Left renal cortex interstitium (tissue), 4 donors: ENCODE results near the gene DNAJA3. TPM values are rescaled to one million over a fixed set of nuclear protein-coding genes. Genes with fewer than 3 reads are reported as not detected.

Source experiments
- DNase-seq, 4 donors: peaks; one replicate each; pipeline ENCODE4 v3.0.0-alpha.2; 2013; ENCODE audit warnings: low read depth in 4 of 4, low spot score in 2 of 4, missing footprints in 1 of 4
- polyA plus RNA-seq, 4 donors: library from polyadenylated mRNA; unstranded; fragments of 120-200 nt; gene quantifications; one replicate each; pipeline ENCODE4 v1.2.1, GENCODE V29; 2013; ENCODE audit not compliant: insufficient read length in 4 of 4

DNAJA3 gene
- polyA plus RNA-seq, 4 donors = 36.4 to 47.8 (median 40.1) TPM

DNA sequence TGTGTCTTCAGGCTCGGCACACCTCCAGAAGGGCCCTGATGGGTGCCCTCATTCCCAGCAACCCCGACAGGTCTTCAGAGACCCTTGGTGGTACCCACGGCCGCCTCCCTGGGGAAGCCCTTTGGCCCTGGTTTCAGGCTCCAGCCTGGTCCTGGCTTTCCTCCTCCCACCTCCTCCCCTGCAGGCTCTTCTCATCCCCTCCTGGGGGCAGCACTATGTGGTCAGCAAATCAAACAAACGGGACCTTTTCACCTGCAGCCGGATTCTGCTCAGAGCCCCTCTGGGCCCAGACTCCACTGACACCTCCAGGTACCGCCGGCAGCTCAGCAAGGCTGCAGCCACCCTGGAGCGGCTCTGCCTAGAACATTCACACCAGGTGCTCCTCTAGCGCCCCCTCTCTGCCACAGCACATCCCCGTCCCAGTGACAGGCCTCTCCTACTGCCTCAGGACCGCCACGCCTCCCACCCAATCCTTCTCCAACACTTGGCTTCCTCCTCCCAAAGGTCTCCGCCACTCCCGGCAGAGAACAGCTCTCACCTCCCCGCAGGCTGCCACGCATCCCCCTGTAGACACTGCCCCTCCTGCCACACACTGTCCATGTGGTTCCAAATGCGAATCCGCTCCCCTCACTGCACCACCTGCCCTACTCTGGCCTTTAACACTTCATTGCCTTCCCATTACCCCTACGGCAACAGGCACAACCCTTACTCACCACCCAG is 21.3 kb upstream of the DNAJA3 start:
- no peak for DNase-seq

DNA sequence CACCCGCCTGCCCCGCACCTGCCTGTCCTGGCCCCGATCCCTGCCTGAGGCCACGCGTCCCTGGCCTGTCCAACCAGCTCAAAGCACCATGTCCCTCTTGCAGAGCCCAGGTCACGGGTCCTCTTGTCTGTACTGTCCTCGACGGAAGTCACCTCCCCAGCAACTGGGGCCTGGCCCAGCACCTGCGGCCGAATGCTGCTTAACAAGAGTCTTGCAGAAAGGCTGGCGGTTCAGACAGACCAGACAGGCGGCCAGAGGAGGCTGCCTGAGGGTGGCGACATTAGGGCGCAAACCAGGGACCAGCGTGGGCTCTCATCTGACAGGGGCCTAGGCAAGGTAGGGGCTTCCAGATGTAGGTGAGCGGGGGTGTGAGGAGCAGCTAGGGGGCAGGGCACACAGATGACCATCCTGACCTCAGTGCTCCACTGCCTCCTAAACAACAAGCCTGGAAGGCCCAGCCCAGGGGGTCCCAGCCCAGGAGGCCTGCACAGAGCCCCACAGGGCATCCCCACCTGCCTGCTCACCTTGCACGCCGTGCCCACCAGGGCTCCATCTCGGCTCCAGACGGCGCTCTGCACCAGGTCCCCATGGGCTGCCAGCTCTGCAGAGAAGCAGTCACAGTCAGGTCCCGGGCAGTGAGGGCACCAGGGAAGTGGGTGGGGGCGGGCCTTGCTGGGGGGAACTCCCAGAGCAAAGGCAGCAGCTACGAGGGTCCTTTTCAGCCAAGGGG is 20.5 kb upstream of the DNAJA3 start:
- DNase-seq = no peak

DNA sequence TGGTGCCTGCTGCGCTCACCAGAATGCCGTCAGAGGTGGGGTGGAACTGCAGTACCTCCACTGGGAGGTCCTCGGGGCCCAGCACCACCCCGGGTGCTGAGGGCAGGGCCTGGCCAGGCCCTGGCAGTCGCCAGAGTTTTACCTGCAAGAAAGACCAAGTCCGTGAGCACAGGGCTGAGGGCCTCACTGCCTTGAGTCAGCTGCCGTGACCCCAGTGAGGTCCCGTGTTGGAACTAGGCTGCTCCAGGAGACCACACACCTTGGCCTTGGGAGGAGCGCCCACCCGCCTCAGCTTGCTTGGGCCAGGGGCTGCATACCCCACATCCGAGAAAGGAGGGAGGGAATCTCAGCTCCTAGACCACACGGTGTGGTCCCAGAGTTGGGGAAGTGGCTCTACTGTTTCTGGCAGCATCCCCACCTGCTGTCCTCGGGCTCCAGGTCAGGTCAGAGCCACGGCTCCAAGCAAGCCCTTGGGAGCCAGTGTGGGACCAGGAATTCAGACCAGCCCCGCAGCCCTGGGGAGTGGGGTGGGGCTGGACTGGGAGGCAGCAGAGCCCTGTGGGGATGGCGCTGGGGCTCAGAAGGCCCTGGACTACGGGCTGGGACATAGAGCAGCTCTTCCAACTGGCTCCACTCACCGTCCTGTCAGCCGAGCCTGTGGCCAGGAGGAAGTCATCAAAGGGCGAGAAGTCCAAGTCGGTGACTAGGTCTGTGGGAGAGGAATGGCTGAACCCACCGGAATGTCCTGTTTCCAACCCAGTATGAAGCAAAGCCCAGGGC is 17.9 kb upstream of the DNAJA3 start:
- DNase-seq = no peak

DNA sequence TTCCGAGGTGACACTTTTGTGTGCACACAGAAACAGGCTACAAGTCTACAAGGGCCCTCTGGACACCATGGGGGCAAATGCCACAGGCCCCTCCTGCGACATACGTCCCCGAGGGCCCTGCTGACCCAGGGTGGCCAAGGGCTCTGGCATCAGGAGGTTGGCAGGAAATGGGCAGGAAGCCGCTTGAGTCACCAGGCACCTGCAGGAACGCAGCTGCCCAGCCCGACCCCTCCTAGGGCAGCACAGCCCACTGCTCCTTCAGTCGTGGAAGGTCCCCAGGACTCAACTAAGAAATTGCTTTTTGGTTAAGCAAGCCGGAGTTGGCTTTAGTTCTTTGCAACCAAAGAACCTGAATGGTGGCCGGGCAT is 17.4 kb upstream of the DNAJA3 start:
- DNase-seq = no peak

DNA sequence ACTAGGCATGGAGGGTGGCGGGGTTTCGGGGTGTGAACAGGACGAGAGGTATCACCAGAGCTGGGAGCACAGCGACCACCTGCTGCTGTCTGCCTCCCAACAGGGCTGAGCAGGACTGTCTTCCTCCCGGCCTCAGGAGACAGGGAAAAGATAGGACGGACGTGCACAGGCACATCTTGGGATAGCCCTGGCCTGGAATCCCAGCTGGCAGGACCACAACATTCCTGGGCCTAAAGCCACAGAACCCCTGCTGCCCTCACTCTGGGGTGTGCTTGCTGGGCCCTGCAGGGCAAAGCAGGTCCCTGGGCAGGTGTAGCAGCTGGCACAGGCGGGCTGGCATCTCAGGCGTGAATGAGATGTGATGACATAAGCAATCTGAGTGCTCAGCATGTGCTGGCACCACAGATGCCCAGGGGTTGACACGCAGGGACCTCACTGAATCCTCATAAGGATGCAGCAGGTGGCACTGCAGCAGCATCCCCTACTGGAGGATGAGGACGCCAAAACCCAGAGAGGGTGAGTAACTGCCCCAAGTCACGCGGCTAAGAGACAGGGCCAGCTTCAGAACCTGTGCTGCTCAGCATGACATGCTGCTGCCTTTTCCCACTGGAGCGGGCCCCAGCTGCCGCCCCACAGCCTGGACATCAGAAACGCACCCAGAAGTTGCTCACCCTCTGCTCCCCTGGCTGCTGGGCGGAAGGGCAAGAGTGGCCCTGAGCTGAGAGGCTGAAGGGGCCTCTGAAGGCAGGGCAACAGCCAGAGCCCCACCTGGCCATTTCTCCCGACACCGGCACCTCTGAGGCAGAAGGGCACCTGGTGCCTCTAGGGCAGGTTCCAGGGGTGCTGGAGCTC is 16.4 kb upstream of the DNAJA3 start:
- DNase-seq = no peak

DNA sequence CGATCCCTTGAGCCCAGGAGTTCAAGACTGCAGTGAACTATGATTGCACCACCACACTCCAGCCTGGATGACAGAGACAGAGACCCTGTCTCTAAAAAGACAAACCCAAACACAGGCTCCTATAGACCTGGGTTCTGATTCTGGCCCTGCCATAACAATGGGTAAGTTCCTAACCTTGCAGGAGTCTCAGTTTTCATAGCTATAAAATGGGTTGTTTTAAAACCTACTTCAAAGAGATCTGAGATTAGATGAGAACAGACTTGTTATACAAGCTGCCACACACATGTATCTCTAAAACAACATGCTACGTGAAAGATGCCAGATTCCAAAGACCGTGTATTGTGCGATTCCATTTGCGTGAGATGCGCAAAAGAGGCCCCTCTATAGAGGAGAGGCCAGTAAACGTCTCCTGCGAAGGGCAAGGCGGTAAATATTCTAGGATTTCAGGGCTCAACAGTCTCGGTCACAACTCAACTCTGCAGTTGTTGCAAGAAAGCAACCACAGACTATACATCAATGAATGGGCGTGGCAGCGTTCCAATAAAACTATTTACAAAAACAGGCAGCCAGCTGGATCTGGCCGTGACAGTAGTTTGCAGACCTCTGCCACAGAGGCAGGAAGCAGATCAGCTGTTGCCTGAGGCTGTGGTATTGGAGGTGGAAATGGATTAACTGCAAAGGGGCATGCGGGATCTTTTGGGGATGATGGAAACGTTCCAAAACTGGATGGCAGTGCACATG is 15.2 kb upstream of the DNAJA3 start:
- peak in 1 of 4 donors; percentile 73 for DNase-seq

DNA sequence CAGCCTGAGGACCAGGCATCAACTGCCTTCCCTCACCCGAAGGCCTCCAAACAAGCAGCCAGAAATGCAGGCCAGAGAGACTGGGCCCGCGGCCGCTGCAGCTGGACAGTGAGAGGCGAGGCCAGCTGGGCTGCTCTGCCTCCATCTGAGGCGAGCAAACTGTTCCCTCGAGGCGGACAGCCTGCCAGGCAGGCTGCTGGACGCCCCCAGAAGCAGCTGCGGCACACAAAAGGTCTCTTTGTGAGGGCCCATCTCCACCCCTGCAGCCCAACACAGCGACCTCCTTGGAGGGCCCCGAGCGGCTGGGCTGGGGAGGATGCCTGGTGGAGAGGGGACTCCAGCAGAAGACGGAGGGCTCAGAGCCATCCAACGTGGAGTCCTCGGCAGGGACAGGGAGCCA is 14.0 kb upstream of the DNAJA3 start:
- no peak for DNase-seq

DNA sequence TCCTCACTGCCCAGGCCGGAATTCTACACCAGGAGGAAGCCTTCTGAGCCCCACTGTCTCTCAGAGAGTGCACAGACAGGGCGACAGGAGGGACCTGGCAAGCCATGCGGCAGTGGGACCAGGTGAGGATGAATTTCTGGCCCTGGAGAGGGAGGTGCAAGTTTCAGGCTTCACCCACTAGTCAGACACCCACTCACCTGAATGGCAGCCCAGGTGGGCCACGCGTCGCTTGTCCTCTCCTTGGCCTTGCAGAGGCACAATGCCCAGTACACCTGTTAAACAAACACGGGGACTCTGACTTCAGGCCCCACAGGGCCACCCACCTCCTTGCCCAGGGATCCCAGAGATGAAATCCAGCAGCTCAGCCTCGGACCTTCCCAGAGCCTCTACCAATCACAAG is 13.5 kb upstream of the DNAJA3 start:
- no peak for DNase-seq

DNA sequence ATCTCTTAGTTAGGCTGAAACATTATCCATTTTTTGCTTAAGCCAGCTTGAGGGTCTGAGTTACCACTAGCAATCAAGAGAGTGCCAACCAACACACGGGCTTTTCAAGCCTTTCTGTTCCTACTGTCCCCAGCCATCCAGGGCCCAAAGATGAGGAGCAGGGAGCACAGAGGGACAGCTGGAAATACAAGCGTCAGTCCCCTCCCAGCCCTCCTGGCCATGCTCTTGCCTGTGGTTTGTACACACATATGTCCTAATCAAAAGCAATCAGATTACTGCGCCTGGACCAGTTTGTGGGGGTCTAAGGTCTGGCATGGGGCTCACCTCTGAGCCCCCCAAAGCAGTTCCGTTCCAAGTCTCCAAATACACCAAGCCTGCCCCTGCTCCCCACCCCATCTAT is 12.8 kb upstream of the DNAJA3 start:
- DNase-seq = no peak

DNA sequence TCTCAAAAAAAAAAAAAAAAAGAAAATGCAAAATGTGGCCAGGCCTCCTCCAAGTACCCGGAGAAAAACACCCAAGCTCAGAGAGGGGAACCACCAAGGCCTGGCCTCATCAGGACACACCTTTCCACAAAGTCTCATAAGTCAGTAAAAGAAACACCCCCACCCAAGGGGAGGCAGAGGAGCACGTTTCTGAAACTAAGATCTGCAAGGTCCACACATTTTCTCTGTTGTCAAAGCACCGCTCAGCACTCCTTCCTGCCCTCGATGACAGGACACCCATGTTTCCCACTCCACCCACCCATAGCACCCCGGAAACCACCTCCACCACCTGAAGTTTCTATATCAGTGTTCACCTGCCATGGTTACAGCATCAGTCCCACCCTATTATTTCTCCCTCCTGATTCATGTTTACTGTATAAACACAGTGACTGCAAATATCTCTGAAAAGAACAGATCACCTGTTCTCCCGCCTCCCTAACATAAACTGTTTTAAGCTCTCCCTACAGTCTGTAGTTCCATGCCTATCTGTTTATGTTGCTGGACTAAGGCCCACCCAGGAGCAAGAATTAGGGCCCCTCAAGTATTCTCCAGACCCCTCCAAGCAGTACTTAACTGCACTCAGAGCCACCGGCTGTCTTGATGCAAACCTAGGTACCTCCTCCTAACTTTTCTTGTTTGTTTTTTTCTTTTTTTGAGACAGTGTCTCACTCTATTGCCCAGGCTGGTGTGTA is 11.3 kb upstream of the DNAJA3 start:
- DNase-seq = no peak

DNA sequence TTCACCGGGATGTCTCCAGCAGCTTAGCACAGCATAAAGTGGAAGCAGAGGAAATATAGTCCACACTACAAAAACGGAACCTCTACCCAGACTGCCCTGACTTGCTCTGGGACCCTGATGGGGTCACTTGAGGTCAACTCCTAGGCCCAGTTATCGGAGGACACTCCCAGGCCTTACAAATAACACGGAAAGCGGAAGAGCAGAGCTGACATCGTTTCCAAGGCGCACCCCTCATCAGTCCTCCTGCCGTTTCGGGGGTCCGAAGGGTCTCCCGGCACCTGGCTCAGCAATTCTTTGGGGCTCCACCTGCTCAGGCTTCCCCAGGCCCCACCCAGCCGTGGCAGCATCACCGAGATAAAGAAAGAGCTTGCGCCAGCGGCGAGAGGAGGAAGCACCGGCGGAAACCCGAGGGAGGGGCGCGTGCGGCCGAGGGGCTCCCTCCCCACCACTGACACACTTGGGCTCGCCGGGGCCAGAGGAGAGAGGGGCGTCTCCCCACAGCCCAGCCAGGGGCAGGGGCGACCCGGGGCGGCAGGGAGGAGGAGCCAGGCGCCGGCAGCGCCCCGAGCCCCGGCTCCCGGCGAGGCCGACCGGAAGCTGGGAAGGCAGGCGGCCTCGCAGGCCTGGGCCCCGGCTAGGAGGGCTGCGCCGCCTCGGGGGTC is 10.0 kb upstream of the DNAJA3 start:
- DNase-seq = no peak

DNA sequence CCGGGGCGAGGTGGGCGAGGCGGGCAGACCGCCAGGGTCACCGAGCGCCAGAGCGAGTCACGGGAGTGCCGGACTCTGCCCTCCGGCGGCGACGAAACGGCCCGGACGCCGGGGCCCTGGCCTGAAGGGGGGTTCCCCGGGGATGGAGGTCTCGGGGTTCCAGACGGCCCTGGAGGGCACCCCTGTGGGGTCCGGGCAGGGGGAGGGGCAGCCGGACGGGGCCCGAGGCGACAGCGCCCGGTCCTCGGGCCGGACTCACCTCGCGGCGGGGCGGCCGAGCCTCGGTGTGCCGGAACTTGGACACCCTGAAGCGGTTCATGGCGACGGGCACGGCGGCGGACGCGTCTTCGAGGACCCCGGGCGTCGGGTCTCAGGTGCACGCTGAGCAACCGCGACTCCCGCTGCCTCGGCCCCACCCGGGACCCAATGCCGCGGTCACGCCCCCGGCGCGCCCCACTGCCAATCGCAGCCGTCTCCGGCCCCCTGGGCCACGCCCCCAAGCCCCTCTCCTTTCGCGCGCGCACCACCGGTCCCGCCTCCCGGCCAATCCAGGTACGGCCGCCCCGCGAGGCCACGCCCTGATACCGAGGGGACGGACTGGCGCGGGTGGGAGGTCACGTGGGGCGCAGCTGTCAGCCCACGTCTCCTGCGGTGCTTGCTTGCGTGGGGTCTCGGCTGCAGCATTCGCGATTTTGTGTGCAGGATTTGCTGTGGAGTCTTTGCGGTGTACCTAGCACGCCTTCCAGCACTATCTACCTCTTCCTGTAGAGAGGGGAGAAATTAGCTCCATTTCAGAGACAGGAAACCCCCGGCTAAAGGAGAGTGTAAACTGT is 9.3 kb upstream of the DNAJA3 start, which contains the start of gene CORO7:
Gene CORO7 (minus strand): TSS at position 397 of the 833 bp plus-strand sequence. CDS start 78 bp downstream, at position 319.
- DNase-seq = peak in 2 of 4 donors; percentile 64 to 83

DNA sequence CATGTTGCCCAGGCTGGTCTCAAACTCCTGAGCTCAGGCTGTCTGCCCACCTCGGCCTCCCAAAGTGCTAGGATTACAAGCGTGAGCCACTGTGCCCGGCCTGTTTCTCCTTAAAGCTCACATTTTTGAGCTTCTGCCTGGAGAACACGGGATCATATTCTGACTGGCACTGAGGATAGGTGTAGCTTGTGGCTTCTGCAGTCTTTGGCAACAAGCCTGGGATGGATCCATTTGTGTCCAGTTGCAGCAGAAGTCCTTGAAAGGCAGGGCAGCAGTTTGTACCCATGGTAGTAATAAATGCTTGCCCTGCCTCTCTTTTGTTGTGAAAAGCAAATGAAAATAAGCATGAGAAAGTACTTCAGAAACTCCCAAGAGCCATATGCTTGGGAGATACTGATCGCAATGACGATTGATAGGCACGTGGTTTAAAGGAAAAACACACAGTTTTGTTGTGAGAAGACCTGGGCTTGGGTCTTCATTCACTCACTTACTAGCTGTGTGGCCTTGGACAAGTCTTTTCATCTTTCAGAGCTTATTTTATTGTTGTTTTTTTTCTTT is 6.2 kb upstream of the DNAJA3 start:
- DNase-seq = no peak

DNA sequence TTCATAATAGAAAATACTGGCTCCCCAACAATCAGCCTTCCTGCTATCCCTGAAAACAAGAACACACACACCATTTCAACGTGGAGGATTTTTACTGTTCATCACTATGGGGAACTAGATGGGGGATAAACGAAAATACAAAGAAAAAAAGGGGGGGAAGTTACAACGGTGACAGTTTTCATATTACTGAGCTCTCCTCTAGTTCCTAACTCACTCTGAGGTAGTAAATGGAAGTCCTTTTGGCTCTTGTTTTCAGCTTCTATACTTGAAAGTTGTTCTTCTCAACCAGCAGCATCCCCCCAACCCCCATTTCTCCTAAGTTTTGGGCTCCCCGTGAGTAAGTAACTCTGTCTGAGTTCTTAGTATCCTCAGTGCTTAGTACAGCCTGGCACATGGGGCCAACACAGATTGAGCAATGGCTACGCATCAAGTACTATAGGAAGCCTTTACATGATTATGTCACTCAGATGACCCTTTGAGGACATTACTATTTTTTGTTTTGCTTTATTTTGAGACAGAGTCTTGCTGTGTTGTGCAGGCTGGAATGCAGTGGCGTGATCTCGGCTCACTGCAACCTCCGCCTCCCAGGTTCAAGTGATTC is 5.1 kb upstream of the DNAJA3 start:
- no peak for DNase-seq

DNA sequence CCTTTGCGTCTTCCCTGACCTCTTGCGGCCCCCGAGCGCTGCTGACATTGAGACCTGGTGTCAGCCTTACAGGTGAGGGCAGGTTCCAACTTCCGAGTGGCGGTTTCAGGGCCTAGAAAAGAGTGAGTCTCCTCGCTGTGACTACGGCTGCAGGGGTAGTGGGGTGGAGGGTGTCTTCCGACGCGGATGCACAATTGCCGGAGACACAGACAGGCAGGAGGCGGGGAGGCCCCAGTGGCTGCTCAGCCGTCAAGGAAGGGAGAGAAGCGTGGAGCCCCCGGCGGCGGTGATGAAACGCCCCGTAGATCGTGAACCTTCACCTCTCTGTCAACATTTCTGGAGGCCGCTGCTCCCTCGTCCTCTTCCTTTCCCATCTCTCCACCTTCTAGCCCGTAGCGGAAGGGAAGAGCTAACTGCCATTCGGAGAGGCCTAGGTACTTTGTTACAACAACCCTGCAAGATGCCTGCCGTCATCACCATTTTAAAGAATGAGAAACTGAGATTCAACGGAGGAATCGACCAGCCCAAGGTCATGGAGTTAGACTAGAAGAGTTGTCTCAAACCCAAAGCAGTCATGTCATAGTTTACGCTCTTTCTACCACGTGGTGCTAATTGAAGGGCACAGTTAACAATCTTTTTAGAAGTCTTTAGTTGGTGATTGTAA is 485 bp downstream of the DNAJA3 start:
- DNase-seq = no peak

DNA sequence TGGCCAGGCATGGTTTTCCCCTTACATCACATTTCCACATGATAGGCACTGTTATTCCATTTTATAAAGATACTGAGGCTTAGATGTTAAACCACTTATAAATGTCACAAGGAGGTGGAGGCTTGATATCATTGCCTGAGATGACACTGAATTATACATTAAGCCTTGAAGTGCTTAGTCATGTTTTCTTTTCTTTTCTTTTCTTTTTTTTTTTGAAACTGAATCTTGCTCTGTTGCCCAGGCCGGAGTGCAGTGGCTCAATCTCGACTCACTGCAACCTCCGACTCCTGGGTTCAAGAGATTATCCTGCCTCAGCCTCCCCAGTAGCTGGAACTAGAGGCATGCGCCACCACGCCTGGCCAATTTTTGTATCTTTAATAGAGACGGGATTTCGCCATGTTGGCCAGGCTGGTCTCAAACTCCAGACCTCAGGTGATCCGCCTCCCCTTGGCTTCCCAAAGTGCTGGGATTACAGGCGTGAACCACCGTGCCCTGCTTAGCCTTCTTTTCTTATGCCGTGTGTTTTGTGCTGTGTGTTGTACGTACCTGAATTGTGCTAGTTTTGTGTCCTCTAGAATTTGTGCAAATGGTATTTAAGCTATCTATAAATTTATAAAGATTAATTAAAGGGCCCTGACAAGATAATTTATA is 1.2 kb downstream of the DNAJA3 start:
- DNase-seq = no peak
